Measurements from ENCODE around the gene NRG3. TPM values are rescaled to one million over a fixed set of nuclear protein-coding genes. Genes with fewer than 3 reads are reported as not detected.
"Not testable (repeated sequence)": the region's sequence is repeated elsewhere in the genome, so short reads cannot be mapped to it uniquely, and the experiment has no call there.

NRG3 gene
- total RNA-seq, 1 donor from 2014 or later: not detected

- Mint-ChIP-seq H3K4me3 (ENCODE audit: unreplicated experiment) (no peak overlapping the region), H3K9me3 (ENCODE audit: low read depth) (no peaks in the 10 kb centered on the region), H3K36me3 (ENCODE audit: low read depth) (no peaks in the 10 kb centered on the region), H3K27me3 (ENCODE audit: low read depth) (no peaks in the 10 kb centered on the region), H3K4me1 (ENCODE audit: low read depth) (peaks cover 2% of the 10 kb centered on the region), H3K27ac (ENCODE audit: unreplicated experiment) (no peak overlapping the region)
- no peak for DNase-seq (ENCODE audit: low spot score)
- no peak for TF ChIP-seq CTCF (IDR thresholded peaks at IDR 0.05)
Measured at GRCh38 chr10:82661701-82662100, 786.7 kb downstream of the NRG3 start.

- Mint-ChIP-seq H3K27me3 (ENCODE audit: low read depth) (no peaks in the 10 kb centered on the region), H3K9me3 (ENCODE audit: low read depth) (peaks cover 6% of the 10 kb centered on the region), H3K4me1 (ENCODE audit: low read depth) (peaks cover 16% of the 10 kb centered on the region), H3K27ac (ENCODE audit: unreplicated experiment) (no peak overlapping the region), H3K36me3 (ENCODE audit: low read depth) (no peaks in the 10 kb centered on the region), H3K4me3 (ENCODE audit: unreplicated experiment) (no peak overlapping the region)
- DNase-seq (ENCODE audit: low spot score): no peak
- no peak for TF ChIP-seq CTCF (IDR thresholded peaks at IDR 0.05)
Measured at GRCh38 chr10:82668221-82668895, 793.4 kb downstream of the NRG3 start.

- no peaks in the 10 kb centered on the region for H3K4me1 Mint-ChIP-seq (ENCODE audit: low read depth)
- no peak for TF ChIP-seq CTCF (IDR thresholded peaks at IDR 0.05)
- H3K9me3 Mint-ChIP-seq (ENCODE audit: low read depth): peaks cover 19% of the 10 kb centered on the region
- H3K27me3 Mint-ChIP-seq (ENCODE audit: low read depth): no peaks in the 10 kb centered on the region
- H3K36me3 Mint-ChIP-seq (ENCODE audit: low read depth): no peaks in the 10 kb centered on the region
- no peak overlapping the region for H3K27ac Mint-ChIP-seq (ENCODE audit: unreplicated experiment)
- no peak for DNase-seq (ENCODE audit: low spot score)
- no peak overlapping the region for H3K4me3 Mint-ChIP-seq (ENCODE audit: unreplicated experiment)
Measured at GRCh38 chr10:82674036-82674435, 799.0 kb downstream of the NRG3 start.

GRCh38 chr10:82677932-82678331, 802.9 kb downstream of the NRG3 start:
- not testable (repeated sequence) for H3K27ac Mint-ChIP-seq (ENCODE audit: unreplicated experiment); DNase-seq (ENCODE audit: low spot score); H3K27me3 Mint-ChIP-seq (ENCODE audit: low read depth); H3K36me3 Mint-ChIP-seq (ENCODE audit: low read depth); H3K4me1 Mint-ChIP-seq (ENCODE audit: low read depth); H3K4me3 Mint-ChIP-seq (ENCODE audit: unreplicated experiment)
- peaks cover 14% of the 10 kb centered on the region for H3K9me3 Mint-ChIP-seq (ENCODE audit: low read depth)

GRCh38 chr10:82678451-82678850, 803.5 kb downstream of the NRG3 start:
- peaks cover 14% of the 10 kb centered on the region for H3K9me3 Mint-ChIP-seq (ENCODE audit: low read depth)
- H3K27ac Mint-ChIP-seq (ENCODE audit: unreplicated experiment); H3K27me3 Mint-ChIP-seq (ENCODE audit: low read depth): not testable (repeated sequence)

GRCh38 chr10:82680608-82681007, 805.6 kb downstream of the NRG3 start:
- H3K36me3 Mint-ChIP-seq (ENCODE audit: low read depth): no peaks in the 10 kb centered on the region
- TF ChIP-seq CTCF (IDR thresholded peaks at IDR 0.05): no peak
- H3K4me1 Mint-ChIP-seq (ENCODE audit: low read depth): no peaks in the 10 kb centered on the region
- DNase-seq (ENCODE audit: low spot score): no peak
- peaks cover 9% of the 10 kb centered on the region for H3K9me3 Mint-ChIP-seq (ENCODE audit: low read depth)
- H3K4me3 Mint-ChIP-seq (ENCODE audit: unreplicated experiment): no peak overlapping the region
- no peaks in the 10 kb centered on the region for H3K27me3 Mint-ChIP-seq (ENCODE audit: low read depth)
- H3K27ac Mint-ChIP-seq (ENCODE audit: unreplicated experiment): no peak overlapping the region

More at GRCh38 chr10:82678451-82678850, 803.5 kb downstream of the NRG3 start:
- not testable (repeated sequence) for H3K4me3 Mint-ChIP-seq (ENCODE audit: unreplicated experiment); DNase-seq (ENCODE audit: low spot score); H3K4me1 Mint-ChIP-seq (ENCODE audit: low read depth); H3K36me3 Mint-ChIP-seq (ENCODE audit: low read depth)
